CD4-positive, alpha-beta T cell (primary cell): ENCODE measurements around the gene VWF. TPM values are rescaled to one million over a fixed set of nuclear protein-coding genes. Genes with fewer than 3 reads are reported as not detected.

ENCODE experiments used
- ATAC-seq: fragments of 200-7000 bp; cut with Tn5 transposase; one replicate; pipeline ENCODE4 v1.10.0; 2022; ENCODE audit warnings: mild to moderate bottlenecking; ENCODE audit not compliant: poor library complexity
- CTCF ChIA-PET: fragments of 350-600 bp; sonication (Branson Sonifier 250); formaldehyde crosslinking; loops from one replicate; lab custom pipeline; 2021; ENCODE audit warnings: antibody characterized with exemption, inconsistent platforms; lab: Charles Lee
- POLR2A ChIA-PET: fragments of 350-600 bp; sonication (Branson Sonifier 250); formaldehyde crosslinking; loops from one replicate; lab custom pipeline; 2021; ENCODE audit warnings: antibody characterized with exemption, inconsistent platforms; lab: Charles Lee
- DNase-seq, 14 experiments: peaks; one replicate each; pipeline ENCODE4 v3.0.0-alpha.2; 2013 to 2020; ENCODE audit warnings: mixed read lengths in 2 of 14
- H3K27ac ChIP-seq, 2 donors: one replicate each; pipeline versions ENCODE4 v1.5.1 to v1.7.0; 2013; ENCODE audit warnings: low read length in 2 of 2, low read depth in 1 of 2, mild to moderate bottlenecking in 1 of 2
- H3K27me3 ChIP-seq, 2 experiments: 1 replicate in 1 of 2; 2 replicates in 1 of 2; pipeline versions ENCODE4 v1.6.1 to v1.7.0; 2013; ENCODE audit warnings: low read length in 2 of 2, control low read depth in 1 of 2, mild to moderate bottlenecking in 1 of 2, moderate library complexity in 1 of 2; ENCODE audit not compliant: insufficient read depth in 2 of 2, control insufficient read depth in 1 of 2
- H3K36me3 ChIP-seq: one replicate; pipeline ENCODE4 v1.6.1; 2013; ENCODE audit warnings: low read length, control low read depth; ENCODE audit not compliant: insufficient read depth
- H3K4me1 ChIP-seq: one replicate; pipeline ENCODE4 v1.6.1; 2013; ENCODE audit warnings: low read length, control low read depth; ENCODE audit not compliant: insufficient read depth
- H3K4me3 ChIP-seq: one replicate; pipeline ENCODE4 v1.5.1; 2013; ENCODE audit warnings: mild to moderate bottlenecking, low read length, moderate library complexity
- H3K9me3 ChIP-seq, 2 experiments: 1 replicate in 1 of 2; 2 replicates in 1 of 2; pipeline versions ENCODE4 v1.6.1 to v1.7.0; 2013; ENCODE audit warnings: low read length in 2 of 2, mild to moderate bottlenecking in 2 of 2, control low read depth in 1 of 2, moderate library complexity in 1 of 2; ENCODE audit not compliant: control insufficient read depth in 1 of 2, insufficient read depth in 1 of 2
- H3K27ac Mint-ChIP-seq: one replicate; pipeline ENCODE4 v1.8.0; 2020; ENCODE audit warnings: mixed read lengths
- H3K27me3 Mint-ChIP-seq: one replicate; pipeline ENCODE4 v1.8.0; 2021; ENCODE audit warnings: mixed read lengths
- H3K36me3 Mint-ChIP-seq: one replicate; pipeline ENCODE4 v1.8.0; 2021; ENCODE audit warnings: low read depth, mixed read lengths
- H3K4me1 Mint-ChIP-seq: one replicate; pipeline ENCODE4 v1.8.0; 2021; ENCODE audit warnings: low read depth, mixed read lengths
- H3K4me3 Mint-ChIP-seq: one replicate; pipeline ENCODE4 v1.8.0; 2020; ENCODE audit warnings: mild to moderate bottlenecking, mixed read lengths
- H3K9me3 Mint-ChIP-seq: one replicate; pipeline ENCODE4 v1.8.0; 2020; ENCODE audit warnings: mixed read lengths
- intact Hi-C, 2 experiments: fragments of 100-400 bp; cut with DNase I in 1 of 2; cut with micrococcal nuclease in 1 of 2; formaldehyde crosslinking; loops; one replicate each; pipeline versions ENCODE4 v1.15.1 to v1.9.0; 2023 to 2025; cut with DNase I, micrococcal nuclease
- total RNA-seq, 174 experiments: library from RNA in 2 of 174; stranded (reverse) in 2 of 174; gene quantifications; one replicate each; pipeline ENCODE4 v1.2.3 and lab custom pipeline; 2021 to 2026
- TF ChIP-seq, protein P1 (sequence below): fragments of 200-600 bp; IDR thresholded peaks from one replicate; pipeline ENCODE4 v1.8.0; 2022; ENCODE audit warnings: antibody characterized with exemption, mild to moderate bottlenecking

The VWF gene
- total RNA-seq, 2 experiments from 2014 or later, result 0.20 TPM; not detected in 1

DNA sequence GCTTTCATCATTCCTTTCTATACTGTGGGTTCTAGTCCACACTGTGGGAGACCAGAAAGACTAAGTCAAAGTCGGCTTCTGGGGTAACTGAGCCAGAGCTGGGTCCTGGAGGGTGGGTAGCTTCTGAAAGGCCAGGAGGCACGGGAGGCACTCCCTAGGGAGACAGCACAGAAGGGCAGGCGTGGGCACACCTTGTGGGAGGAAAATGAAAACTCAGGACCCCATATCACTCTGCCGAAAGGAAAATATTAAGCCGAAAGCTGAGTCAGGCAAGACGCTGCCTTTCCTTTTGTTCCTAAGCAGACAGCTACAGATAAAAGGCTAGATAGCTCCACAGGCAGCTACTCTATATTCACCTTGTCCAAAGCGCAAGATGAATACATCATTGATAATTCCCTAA is 200.1 kb downstream of the VWF start:
- no peaks in the 10 kb centered on the region for H3K4me1 ChIP-seq
- CTCF ChIA-PET, result no interaction called here
- peaks cover 0 to 5% of the 10 kb centered on the region in 2 experiments for H3K27me3 ChIP-seq
- Mint-ChIP-seq H3K27me3 (peaks cover 51% of the 10 kb centered on the region), H3K27ac (no peak overlapping the region), H3K9me3 (no peaks in the 10 kb centered on the region), H3K4me3 (no peak overlapping the region), H3K4me1 (no peaks in the 10 kb centered on the region), H3K36me3 (no peaks in the 10 kb centered on the region)
- TF ChIP-seq, protein P1, sequence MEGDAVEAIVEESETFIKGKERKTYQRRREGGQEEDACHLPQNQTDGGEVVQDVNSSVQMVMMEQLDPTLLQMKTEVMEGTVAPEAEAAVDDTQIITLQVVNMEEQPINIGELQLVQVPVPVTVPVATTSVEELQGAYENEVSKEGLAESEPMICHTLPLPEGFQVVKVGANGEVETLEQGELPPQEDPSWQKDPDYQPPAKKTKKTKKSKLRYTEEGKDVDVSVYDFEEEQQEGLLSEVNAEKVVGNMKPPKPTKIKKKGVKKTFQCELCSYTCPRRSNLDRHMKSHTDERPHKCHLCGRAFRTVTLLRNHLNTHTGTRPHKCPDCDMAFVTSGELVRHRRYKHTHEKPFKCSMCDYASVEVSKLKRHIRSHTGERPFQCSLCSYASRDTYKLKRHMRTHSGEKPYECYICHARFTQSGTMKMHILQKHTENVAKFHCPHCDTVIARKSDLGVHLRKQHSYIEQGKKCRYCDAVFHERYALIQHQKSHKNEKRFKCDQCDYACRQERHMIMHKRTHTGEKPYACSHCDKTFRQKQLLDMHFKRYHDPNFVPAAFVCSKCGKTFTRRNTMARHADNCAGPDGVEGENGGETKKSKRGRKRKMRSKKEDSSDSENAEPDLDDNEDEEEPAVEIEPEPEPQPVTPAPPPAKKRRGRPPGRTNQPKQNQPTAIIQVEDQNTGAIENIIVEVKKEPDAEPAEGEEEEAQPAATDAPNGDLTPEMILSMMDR, result no peak
- H3K4me3 ChIP-seq, result no peak overlapping the region
- H3K9me3 ChIP-seq, result no peaks in the 10 kb centered on the region
- POLR2A ChIA-PET, result no interaction called here
- DNase-seq (no peak), ATAC-seq (no peak)
- no peaks in the 10 kb centered on the region for H3K36me3 ChIP-seq
- H3K27ac ChIP-seq, result no peak overlapping the region
- intact Hi-C loops, result no loop called here

DNA sequence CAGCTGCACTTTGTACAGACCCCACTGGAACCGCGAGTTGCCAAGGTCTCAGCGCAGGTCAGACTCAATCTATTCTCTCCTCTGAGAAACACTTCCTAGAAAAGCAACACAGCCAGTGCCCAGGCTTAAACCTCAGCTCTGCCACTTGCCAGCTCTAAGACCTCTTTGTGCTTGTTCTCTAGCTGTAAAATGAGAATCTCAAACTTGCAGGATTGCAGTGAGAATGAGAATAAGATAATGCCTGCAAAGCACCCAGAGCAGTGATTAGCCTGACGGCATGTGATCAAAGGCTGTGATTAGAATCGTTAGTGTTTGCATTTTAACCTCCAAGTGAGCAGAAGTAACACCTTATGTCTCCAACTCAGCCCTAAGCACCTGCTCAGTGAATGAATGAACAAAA is 200.7 kb downstream of the VWF start:
- no peaks in the 10 kb centered on the region for H3K9me3 Mint-ChIP-seq
- H3K4me1 Mint-ChIP-seq, result no peaks in the 10 kb centered on the region
- H3K4me3 Mint-ChIP-seq, result no peak overlapping the region
- Histone ChIP-seq H3K9me3 (no peaks in the 10 kb centered on the region), H3K27me3 (peaks cover 0 to 5% of the 10 kb centered on the region in 2 experiments), H3K36me3 (no peaks in the 10 kb centered on the region), H3K4me3 (no peak overlapping the region), H3K27ac (no peak overlapping the region), H3K4me1 (no peaks in the 10 kb centered on the region)
- TF ChIP-seq, protein P1, result no peak
- ChIA-PET POLR2A (no interaction called here), CTCF (no interaction called here)
- DNase-seq (no peak), ATAC-seq (no peak)
- peaks cover 54% of the 10 kb centered on the region for H3K27me3 Mint-ChIP-seq
- no peak overlapping the region for H3K27ac Mint-ChIP-seq
- no peaks in the 10 kb centered on the region for H3K36me3 Mint-ChIP-seq
- intact Hi-C loops, result no loop called here

DNA sequence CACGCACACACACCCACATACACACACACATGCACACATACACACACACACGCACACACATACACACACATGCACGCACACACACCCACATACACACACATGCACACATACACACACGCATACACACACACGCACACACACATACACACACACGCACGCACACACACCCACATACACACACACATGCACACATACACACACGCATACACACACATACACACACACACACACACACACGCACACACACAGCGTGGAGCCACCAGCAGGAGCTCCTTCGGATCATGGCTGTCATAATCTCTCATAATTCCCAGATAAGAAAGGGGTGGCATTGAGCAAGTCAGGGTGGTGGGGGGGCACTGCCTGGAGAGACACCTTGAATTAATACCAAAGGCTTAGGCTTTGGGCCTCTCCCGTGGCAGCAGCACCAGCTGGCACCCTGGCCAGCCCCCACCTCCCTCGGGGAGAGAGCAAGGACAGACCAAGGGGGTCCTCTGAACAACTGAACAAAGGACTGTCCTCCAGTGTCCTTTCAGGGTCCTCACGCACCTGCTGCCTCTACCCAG is 201.3 kb downstream of the VWF start:
- intact Hi-C loops, result no loop called here
- POLR2A ChIA-PET, result no interaction called here
- CTCF ChIA-PET, result no interaction called here
- Mint-ChIP-seq H3K36me3 (no peaks in the 10 kb centered on the region), H3K9me3 (no peaks in the 10 kb centered on the region), H3K27me3 (peaks cover 53% of the 10 kb centered on the region), H3K4me1 (no peaks in the 10 kb centered on the region), H3K4me3 (no peak overlapping the region), H3K27ac (no peak overlapping the region)
- TF ChIP-seq, protein P1, result no peak
- no peak for ATAC-seq
- no peak overlapping the region for H3K27ac ChIP-seq
- peaks cover 0 to 5% of the 10 kb centered on the region in 2 experiments for H3K27me3 ChIP-seq
- H3K4me1 ChIP-seq, result no peaks in the 10 kb centered on the region
- no peaks in the 10 kb centered on the region for H3K9me3 ChIP-seq
- H3K4me3 ChIP-seq, result no peak overlapping the region
- DNase-seq, result no peak
- no peaks in the 10 kb centered on the region for H3K36me3 ChIP-seq
